B cell (primary cell): ENCODE measurements around the gene HPRT1.

ENCODE experiments used
- EZH2 ChIP-seq: IDR thresholded peaks from 2 replicates; pipeline ENCODE4 v1.6.1; 2012; ENCODE audit warnings: borderline replicate concordance, low read depth, mild to moderate bottlenecking, moderate library complexity, low read length; ENCODE audit not compliant: insufficient read depth, poor library complexity, severe bottlenecking
- TF ChIP-seq, protein P1 (sequence below): fragments of 200-600 bp; IDR thresholded peaks from one replicate; pipeline ENCODE4 v1.8.0; 2022; ENCODE audit warnings: antibody characterized with exemption, mild to moderate bottlenecking

DNA sequence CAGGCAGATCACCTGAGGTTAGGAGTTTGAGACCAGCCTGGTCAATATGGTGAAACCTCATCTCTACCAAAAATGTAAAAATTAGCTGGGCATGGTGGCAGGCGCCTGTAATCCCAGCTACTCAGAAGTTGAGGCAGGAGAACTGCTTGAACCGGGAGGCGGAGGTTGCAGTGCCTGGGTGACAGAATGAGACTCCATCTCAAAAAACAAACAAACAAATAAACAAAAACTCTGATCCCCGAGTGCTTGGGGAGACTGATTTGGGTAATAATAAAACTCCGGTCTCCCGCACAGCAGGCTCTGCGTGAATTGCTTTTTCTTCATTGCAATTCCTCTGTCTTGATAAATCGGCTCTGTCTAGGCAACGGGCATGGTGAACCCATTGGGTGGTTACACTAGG, 73.4 kb downstream of the HPRT1 start:
- TF ChIP-seq, protein P1, sequence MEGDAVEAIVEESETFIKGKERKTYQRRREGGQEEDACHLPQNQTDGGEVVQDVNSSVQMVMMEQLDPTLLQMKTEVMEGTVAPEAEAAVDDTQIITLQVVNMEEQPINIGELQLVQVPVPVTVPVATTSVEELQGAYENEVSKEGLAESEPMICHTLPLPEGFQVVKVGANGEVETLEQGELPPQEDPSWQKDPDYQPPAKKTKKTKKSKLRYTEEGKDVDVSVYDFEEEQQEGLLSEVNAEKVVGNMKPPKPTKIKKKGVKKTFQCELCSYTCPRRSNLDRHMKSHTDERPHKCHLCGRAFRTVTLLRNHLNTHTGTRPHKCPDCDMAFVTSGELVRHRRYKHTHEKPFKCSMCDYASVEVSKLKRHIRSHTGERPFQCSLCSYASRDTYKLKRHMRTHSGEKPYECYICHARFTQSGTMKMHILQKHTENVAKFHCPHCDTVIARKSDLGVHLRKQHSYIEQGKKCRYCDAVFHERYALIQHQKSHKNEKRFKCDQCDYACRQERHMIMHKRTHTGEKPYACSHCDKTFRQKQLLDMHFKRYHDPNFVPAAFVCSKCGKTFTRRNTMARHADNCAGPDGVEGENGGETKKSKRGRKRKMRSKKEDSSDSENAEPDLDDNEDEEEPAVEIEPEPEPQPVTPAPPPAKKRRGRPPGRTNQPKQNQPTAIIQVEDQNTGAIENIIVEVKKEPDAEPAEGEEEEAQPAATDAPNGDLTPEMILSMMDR: no peak
- TF ChIP-seq EZH2: no peak
